Gastroesophageal sphincter (tissue), 4 donors: ENCODE measurements around the gene EPHB2. TPM values are rescaled to one million over a fixed set of nuclear protein-coding genes. Genes with fewer than 3 reads are reported as not detected.

Experiments
- ATAC-seq: fragments of 150-250 bp; one replicate; pipeline ENCODE4 v1.9.1; 2016; ENCODE audit warnings: mild to moderate bottlenecking, moderate library complexity
- H3K27ac ChIP-seq, 4 donors: fragments of 200-600 bp; sonication (generic) in 3 of 4; 1 replicate in 3 of 4; 2 replicates in 1 of 4; pipeline ENCODE4 v1.5.1; 2016 to 2019
- H3K27me3 ChIP-seq: fragments of 200-600 bp; sonication (generic); one replicate; pipeline ENCODE4 v1.5.1; 2019
- H3K36me3 ChIP-seq, 2 donors: fragments of 200-600 bp; sonication (generic); one replicate each; pipeline ENCODE4 v1.5.1; 2019; ENCODE audit warnings: control low read depth in 1 of 2
- H3K4me1 ChIP-seq, 3 donors: fragments of 200-600 bp; sonication (generic); 1 replicate in 2 of 3; 2 replicates in 1 of 3; pipeline ENCODE4 v1.5.1; 2016 to 2019; ENCODE audit warnings: control low read depth in 2 of 3
- H3K4me3 ChIP-seq, 2 donors: fragments of 200-600 bp; sonication (generic); one replicate each; pipeline ENCODE4 v1.5.1; 2019; ENCODE audit warnings: mild to moderate bottlenecking in 1 of 2, moderate library complexity in 1 of 2
- H3K9me3 ChIP-seq, 3 donors: fragments of 200-600 bp; sonication (generic); one replicate each; pipeline ENCODE4 v1.5.1; 2017 to 2019; ENCODE audit warnings: control low read depth in 2 of 3
- CTCF ChIP-seq, 4 experiments: fragments of 200-600 bp in 2 of 4; fragments of 450-650 bp in 2 of 4; sonication (generic) in 1 of 4; IDR thresholded peaks; one replicate each; pipeline ENCODE4 v1.5.1; 2017 to 2019; ENCODE audit warnings: antibody characterized with exemption in 4 of 4, mild to moderate bottlenecking in 2 of 4, moderate library complexity in 2 of 4
- EP300 ChIP-seq: sonication (generic); formaldehyde crosslinking; IDR thresholded peaks from one replicate; pipeline ENCODE4 v1.6.1; 2017; ENCODE audit warnings: antibody characterized with exemption, mild to moderate bottlenecking
- POLR2A ChIP-seq, 2 donors: fragments of 450-650 bp; IDR thresholded peaks; one replicate each; pipeline ENCODE4 v1.6.1; 2017; ENCODE audit warnings: antibody characterized with exemption in 2 of 2, mild to moderate bottlenecking in 2 of 2, moderate library complexity in 1 of 2
- POLR2AphosphoS5 ChIP-seq: sonication (generic); formaldehyde crosslinking; IDR thresholded peaks from one replicate; pipeline ENCODE4 v1.6.1; 2017; ENCODE audit warnings: antibody characterized with exemption
- whole genome bisulfite sequencing, 2 donors: methylation state at CpG; one replicate each; pipeline ENCODE4 v1.1.5; 2018; ENCODE audit warnings: low coverage in 1 of 2; 5-methylcytosine and 5-hydroxymethylcytosine counted together
- total RNA-seq, 4 donors: library from RNA; depleted of rRNA; stranded (reverse); fragments of >200 nt; gene quantifications; one replicate each; pipeline ENCODE4 v1.1.0, GENCODE V29; 2016

The EPHB2 gene
- total RNA-seq = 1 to 10 TPM; 2.0 to 5.9 (median 2.6) TPM

GRCh38 chr1:22710701-22711049, at the start of gene EPHB2:
Gene EPHB2, plus strand, starts transcription at chr1:22710839. Its CDS starts 144 bp downstream, at chr1:22710983.
- peaks cover 54% of the 10 kb centered on the region for H3K27me3 ChIP-seq
- TF ChIP-seq EP300 (no peak), POLR2AphosphoS5 (no peak), CTCF (IDR thresholded peaks at IDR 0.05) (no peak), POLR2A (IDR thresholded peaks at IDR 0.05) (no peak)
- peak within 1 kb of the TSS in 1 of 4 donors; percentile 40 for H3K27ac ChIP-seq
- ATAC-seq = peak; percentile 85
- WGBS, 2 donors = no CpG with 5 or more reads among the region's 55 CpGs
- no peaks in the 10 kb centered on the region for H3K9me3 ChIP-seq
- peaks cover 0 to 26% (median 7%) of the 10 kb centered on the region in 3 donors for H3K4me1 ChIP-seq
- peak within 1 kb of the TSS in 1 of 2 donors; percentile 54 for H3K4me3 ChIP-seq
- no peaks in the 10 kb centered on the region for H3K36me3 ChIP-seq

- Histone ChIP-seq H3K36me3 (no peaks in the 10 kb centered on the region), H3K4me3 (no peak overlapping the region), H3K27me3 (peaks cover 60% of the 10 kb centered on the region), H3K9me3 (no peaks in the 10 kb centered on the region), H3K27ac (no peak overlapping the region), H3K4me1 (no peaks in the 10 kb centered on the region)
- TF ChIP-seq POLR2AphosphoS5 (no peak), POLR2A (IDR thresholded peaks at IDR 0.05) (no peak), CTCF (IDR thresholded peaks at IDR 0.05) (no peak), EP300 (no peak)
- 86 to 88% methylated on average over 1 to 2 of the region's 2 CpGs for WGBS, 2 donors
- no peak for ATAC-seq
These were observed 48.8 kb upstream of the EPHB2 start for GRCh38 chr1:22661880-22662279.

GRCh38 chr1:22662318-22662717, 48.3 kb upstream of the EPHB2 start:
- peaks cover 57% of the 10 kb centered on the region for H3K27me3 ChIP-seq
- 56 to 80% methylated on average over 2 to 5 of the region's 5 CpGs for WGBS, 2 donors
- H3K9me3 ChIP-seq = no peaks in the 10 kb centered on the region
- no peaks in the 10 kb centered on the region for H3K4me1 ChIP-seq
- ATAC-seq = peak; percentile 57
- no peak overlapping the region for H3K27ac ChIP-seq
- TF ChIP-seq POLR2AphosphoS5 (no peak), EP300 (no peak), CTCF (IDR thresholded peaks at IDR 0.05) (no peak), POLR2A (IDR thresholded peaks at IDR 0.05) (no peak)
- no peaks in the 10 kb centered on the region for H3K36me3 ChIP-seq
- H3K4me3 ChIP-seq = no peak overlapping the region

- Histone ChIP-seq H3K36me3 (no peaks in the 10 kb centered on the region), H3K9me3 (no peaks in the 10 kb centered on the region), H3K4me3 (no peak overlapping the region), H3K4me1 (no peaks in the 10 kb centered on the region), H3K27ac (no peak overlapping the region), H3K27me3 (peaks cover 51% of the 10 kb centered on the region)
- no peak for ATAC-seq
- 78% methylated on average over 4 of the region's 8 CpGs; no CpG with 5 or more reads in 1 of the 2 donors for WGBS, 2 donors
- TF ChIP-seq POLR2AphosphoS5 = no peak
- TF ChIP-seq CTCF (IDR thresholded peaks at IDR 0.05) = no peak
- TF ChIP-seq EP300 = no peak
- TF ChIP-seq POLR2A (IDR thresholded peaks at IDR 0.05) = no peak
These were observed 47.6 kb upstream of the EPHB2 start for GRCh38 chr1:22662986-22663408.

DNA sequence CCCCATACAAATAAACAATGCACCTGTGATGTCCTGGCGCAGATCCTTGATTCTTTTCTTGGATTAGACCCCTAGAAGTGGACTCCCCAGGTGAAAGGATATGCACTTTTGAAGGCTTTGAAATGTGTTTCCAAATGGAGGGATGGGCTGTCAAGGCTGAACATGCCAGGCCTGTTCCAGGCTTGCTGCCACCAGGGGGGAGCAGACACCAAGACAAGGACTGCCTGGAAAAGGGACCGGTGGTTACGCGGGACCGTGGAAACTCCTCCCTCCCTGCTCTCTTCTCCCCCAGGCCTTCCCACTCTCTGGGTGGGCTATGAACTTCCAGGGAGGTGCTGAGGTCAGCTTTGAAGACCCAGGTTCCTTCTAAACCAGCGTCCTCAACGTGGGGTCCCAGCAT, 44.9 kb upstream of the EPHB2 start:
- no peaks in the 10 kb centered on the region for H3K36me3 ChIP-seq
- peaks cover 55% of the 10 kb centered on the region for H3K27me3 ChIP-seq
- no peak overlapping the region for H3K4me3 ChIP-seq
- no peaks in the 10 kb centered on the region for H3K9me3 ChIP-seq
- TF ChIP-seq POLR2A (IDR thresholded peaks at IDR 0.05) = no peak
- TF ChIP-seq CTCF (IDR thresholded peaks at IDR 0.05) = peak in 2 of 4 experiments; percentile 29 to 30
- 40 to 55% methylated on average over 1 to 4 of the region's 7 CpGs for WGBS, 2 donors
- no peaks in the 10 kb centered on the region for H3K4me1 ChIP-seq
- no peak overlapping the region for H3K27ac ChIP-seq
- no peak for ATAC-seq
